ENCODE results near the gene CDX2.

CDX2 gene

DNA sequence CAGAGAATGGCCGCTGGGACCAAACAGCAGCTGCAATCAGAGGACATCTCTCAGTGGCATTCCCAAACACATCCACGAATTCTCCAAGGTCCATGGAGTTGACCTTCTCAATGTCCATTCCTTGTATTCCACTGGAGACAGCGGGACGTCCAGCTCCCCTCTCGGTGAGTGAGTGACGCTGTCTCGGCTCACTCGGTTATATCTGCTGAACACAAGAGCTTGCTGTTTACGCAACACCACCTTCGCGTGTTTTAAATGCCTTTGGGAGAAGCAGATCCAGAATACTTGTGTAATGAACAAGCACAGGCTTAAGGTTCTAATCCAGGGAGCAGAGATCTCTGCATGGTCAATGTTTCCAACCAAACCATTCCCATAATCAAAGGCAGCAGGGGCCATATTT is 19.4 kb upstream of the CDX2 start, which contains the start of gene URAD:
Gene URAD (minus strand): TSS at position 174 of the 400 bp plus-strand sequence. CDS start 56 bp downstream, at position 118.
- TF ChIP-seq, protein P1, sequence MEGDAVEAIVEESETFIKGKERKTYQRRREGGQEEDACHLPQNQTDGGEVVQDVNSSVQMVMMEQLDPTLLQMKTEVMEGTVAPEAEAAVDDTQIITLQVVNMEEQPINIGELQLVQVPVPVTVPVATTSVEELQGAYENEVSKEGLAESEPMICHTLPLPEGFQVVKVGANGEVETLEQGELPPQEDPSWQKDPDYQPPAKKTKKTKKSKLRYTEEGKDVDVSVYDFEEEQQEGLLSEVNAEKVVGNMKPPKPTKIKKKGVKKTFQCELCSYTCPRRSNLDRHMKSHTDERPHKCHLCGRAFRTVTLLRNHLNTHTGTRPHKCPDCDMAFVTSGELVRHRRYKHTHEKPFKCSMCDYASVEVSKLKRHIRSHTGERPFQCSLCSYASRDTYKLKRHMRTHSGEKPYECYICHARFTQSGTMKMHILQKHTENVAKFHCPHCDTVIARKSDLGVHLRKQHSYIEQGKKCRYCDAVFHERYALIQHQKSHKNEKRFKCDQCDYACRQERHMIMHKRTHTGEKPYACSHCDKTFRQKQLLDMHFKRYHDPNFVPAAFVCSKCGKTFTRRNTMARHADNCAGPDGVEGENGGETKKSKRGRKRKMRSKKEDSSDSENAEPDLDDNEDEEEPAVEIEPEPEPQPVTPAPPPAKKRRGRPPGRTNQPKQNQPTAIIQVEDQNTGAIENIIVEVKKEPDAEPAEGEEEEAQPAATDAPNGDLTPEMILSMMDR (IDR thresholded peaks at IDR 0.05; ENCODE audit: borderline replicate concordance, insufficient read depth, low read depth, low read length), result no peak
- H3K4me3 ChIP-seq (ENCODE audit: low read depth, low read length), result no peak within 1 kb of the TSS

GRCh38 chr13:27985600-27985999 is 16.5 kb upstream of the CDX2 start:
- no peak overlapping the region for H3K4me3 ChIP-seq (ENCODE audit: low read depth, low read length)
- TF ChIP-seq, protein P1 (IDR thresholded peaks at IDR 0.05; ENCODE audit: borderline replicate concordance, insufficient read depth, low read depth, low read length), result no peak

GRCh38 chr13:27982361-27982760 is 13.2 kb upstream of the CDX2 start:
- TF ChIP-seq, protein P1 (IDR thresholded peaks at IDR 0.05; ENCODE audit: borderline replicate concordance, insufficient read depth, low read depth, low read length), result no peak
- H3K4me3 ChIP-seq (ENCODE audit: low read depth, low read length), result no peak overlapping the region

DNA sequence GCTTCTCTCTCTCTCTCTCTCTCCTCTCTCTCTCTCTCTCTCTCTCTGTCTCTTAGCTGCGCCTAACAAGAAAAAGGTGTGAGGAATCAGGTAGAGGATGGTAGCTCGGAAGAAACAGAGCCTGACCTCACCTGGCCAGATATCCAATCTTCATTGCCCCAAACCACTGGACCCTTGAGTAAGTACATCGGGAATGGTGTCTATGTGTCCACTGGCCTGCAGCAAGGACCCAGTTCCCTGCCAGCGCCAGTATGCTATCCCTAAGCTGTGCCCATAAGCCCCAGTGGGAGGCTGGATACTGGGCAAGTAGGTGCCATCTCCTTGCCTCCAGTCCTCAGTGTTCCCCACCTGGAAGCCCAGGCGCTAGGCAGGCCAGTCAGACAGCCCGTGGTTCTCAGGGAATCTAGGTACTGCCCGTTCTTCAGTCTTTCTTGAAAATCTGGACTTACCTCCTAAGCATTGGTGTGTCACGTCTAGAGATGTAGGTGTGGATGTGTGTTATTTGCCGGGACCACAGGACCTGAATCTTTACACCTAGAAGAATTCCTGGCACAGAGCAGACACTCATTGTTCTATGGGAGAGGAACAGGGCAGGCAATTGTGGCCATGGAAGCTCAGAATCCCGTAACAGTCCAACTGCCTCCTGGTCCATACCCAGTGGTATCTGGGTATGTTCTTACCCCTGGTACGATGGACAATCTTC is 12.0 kb upstream of the CDX2 start:
- H3K4me3 ChIP-seq (ENCODE audit: low read depth, low read length), result no peak overlapping the region
- TF ChIP-seq, protein P1 (IDR thresholded peaks at IDR 0.05; ENCODE audit: borderline replicate concordance, insufficient read depth, low read depth, low read length), result no peak

DNA sequence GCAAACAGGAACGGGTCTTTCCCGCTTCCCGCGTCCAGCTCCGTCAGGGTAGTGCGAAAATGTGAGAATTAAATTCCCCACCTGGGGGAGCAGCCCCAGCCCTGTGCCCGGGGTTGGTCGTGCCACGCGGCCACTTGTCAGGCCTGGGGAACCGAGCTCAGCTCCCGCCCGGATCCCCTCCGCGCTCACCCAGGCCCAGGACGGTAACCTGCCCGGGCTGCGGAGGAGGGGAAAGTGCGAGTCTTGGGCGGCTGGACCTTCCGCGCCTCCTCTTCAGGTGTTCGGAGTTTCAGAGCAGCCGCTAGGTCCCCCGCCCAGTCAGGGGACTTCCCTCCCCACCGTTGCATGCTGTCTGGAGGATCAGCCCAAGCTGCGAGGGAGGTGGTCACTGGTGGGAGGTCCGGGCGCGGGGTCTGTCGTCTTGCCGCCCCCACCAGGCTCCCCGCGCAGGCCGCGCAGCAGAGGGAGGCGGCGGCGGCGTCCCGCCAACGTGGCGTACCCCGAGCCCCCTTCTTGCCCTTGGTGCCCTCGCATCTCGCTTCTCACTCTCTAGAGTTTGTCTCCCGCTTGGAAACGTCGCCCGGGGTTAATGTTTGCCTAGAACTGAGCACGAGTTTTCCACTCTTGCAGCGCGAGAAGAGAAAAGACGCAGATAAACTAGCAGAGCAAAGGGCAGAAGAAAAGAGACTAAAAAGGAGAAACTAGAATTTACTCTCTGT is 11.3 kb upstream of the CDX2 start:
- TF ChIP-seq, protein P1 (IDR thresholded peaks at IDR 0.05; ENCODE audit: borderline replicate concordance, insufficient read depth, low read depth, low read length), result no peak
- H3K4me3 ChIP-seq (ENCODE audit: low read depth, low read length), result no peak overlapping the region

GRCh38 chr13:27979765-27980279 is 10.7 kb upstream of the CDX2 start:
- TF ChIP-seq, protein P1 (IDR thresholded peaks at IDR 0.05; ENCODE audit: borderline replicate concordance, insufficient read depth, low read depth, low read length), result no peak
- H3K4me3 ChIP-seq (ENCODE audit: low read depth, low read length), result no peak overlapping the region
